ENCODE measurements around the gene DNM3.
A peak's percentile ranks its signal among the peaks of the same experiment; 100 is the strongest.

The DNM3 gene

DNA sequence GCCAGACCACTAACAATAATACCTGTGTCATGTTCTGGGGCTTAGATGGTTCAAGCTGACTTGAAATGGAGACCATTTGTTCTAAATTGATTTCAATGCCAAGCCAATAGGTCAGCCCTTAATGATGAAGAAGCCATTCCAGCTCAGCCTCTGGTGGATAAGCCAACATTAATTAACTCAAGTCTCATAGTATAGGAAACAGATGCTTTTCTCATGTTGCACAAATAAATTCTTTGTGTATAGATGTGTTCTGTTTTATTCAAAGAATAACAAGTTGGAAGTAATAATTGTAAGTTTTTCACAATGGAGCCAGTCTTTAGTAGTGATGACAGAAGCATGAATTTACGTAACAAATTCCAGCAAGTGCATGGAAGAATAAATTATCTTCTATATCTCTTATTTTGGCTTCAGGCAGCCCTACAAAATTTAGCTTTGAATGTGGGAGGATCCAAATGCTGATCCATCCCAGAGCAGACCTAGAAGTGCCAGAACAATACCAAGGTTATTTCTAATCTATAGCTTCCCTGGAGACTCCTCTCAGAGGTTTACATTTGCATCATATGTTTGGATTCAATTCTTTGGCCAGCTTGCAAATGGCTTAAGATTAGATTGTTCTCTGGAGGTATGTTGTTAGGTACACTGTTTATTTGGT, 536.9 kb downstream of the DNM3 start:
- H3K27ac ChIP-seq (ENCODE audit: low read length) = no peak overlapping the region
- H3K4me2 ChIP-seq (ENCODE audit: low read depth, low read length) = no peak overlapping the region
- no peaks in the 10 kb centered on the region for H3K9me2 ChIP-seq (replicated peaks; ENCODE audit: insufficient read depth, low read length)
- H3K4me1 ChIP-seq (ENCODE audit: low read length) = peaks cover 10% of the 10 kb centered on the region
- H3F3A ChIP-seq (ENCODE audit: insufficient read depth, low read length) = 0 out of 2 replicates have a peak, but pooled peaks cover 4% of the 10 kb centered on the region
- TF ChIP-seq EZH2 (optimal IDR thresholded peaks at IDR 0.05; ENCODE audit: low read depth, low read length) (no peak), EZH2phosphoT487 (IDR thresholded peaks at IDR 0.05; ENCODE audit: low read length) (no peak)
- TF ChIP-seq, protein P1, sequence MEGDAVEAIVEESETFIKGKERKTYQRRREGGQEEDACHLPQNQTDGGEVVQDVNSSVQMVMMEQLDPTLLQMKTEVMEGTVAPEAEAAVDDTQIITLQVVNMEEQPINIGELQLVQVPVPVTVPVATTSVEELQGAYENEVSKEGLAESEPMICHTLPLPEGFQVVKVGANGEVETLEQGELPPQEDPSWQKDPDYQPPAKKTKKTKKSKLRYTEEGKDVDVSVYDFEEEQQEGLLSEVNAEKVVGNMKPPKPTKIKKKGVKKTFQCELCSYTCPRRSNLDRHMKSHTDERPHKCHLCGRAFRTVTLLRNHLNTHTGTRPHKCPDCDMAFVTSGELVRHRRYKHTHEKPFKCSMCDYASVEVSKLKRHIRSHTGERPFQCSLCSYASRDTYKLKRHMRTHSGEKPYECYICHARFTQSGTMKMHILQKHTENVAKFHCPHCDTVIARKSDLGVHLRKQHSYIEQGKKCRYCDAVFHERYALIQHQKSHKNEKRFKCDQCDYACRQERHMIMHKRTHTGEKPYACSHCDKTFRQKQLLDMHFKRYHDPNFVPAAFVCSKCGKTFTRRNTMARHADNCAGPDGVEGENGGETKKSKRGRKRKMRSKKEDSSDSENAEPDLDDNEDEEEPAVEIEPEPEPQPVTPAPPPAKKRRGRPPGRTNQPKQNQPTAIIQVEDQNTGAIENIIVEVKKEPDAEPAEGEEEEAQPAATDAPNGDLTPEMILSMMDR (IDR thresholded peaks at IDR 0.05; ENCODE audit: low read length) = no peak
- no peaks in the 10 kb centered on the region for H3K36me3 ChIP-seq (replicated peaks; ENCODE audit: insufficient read depth, low read length)
- no peak overlapping the region for H2AFZ ChIP-seq (ENCODE audit: low read length)
- no peak for DNase-seq
- H3K79me2 ChIP-seq (ENCODE audit: low read length) = no peaks in the 10 kb centered on the region
- H3K4me3 ChIP-seq (ENCODE audit: low read length) = no peak overlapping the region
- no peaks in the 10 kb centered on the region for H3K9me3 ChIP-seq (replicated peaks; ENCODE audit: insufficient read depth, low read length)
- H4K20me1 ChIP-seq (ENCODE audit: insufficient read depth, low read length) = no peaks in the 10 kb centered on the region
- no peak overlapping the region for H3K9ac ChIP-seq (ENCODE audit: low read length)
- H3K27me3 ChIP-seq (replicated peaks; ENCODE audit: insufficient read depth, low read length) = peaks cover 6% of the 10 kb centered on the region

DNA sequence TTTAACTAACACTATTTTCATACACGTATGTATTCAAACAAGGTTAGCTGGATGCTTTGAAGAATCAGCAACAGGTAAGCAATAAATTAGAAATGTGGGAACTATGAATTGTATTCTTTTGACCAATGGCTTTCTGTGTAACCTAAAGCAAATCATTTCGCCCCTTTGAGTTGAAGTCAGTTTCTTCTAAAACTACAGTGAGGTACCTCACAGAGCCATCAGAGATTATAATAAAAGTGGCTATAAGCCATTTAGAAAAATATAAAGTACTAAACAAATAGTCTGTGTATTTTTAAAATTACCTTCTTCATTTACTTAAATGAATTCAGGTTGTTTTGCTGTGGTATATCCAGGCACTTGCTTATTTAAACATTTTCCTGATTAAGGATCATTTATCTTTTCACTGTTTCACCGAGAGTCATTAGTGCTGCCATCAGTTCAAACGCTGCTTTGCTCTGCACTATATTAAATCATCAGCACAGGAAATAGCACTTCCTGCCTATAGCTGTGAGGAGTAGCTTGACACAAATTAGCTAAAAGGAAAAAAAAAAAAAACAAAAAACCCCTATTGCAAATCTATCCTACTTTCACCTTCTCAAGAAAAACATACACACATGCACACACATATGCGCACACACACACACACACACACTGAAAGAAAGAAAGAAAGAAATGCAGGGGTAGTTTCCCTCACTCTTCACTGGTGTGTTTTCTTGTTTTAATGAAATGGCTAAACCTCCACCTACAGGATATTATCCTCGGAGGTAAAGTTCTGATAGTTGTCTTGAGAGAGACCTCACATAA, 539.3 kb downstream of the DNM3 start:
- no peak overlapping the region for H3K27ac ChIP-seq (ENCODE audit: low read length)
- no peak overlapping the region for H2AFZ ChIP-seq (ENCODE audit: low read length)
- H3K79me2 ChIP-seq (ENCODE audit: low read length) = no peaks in the 10 kb centered on the region
- peak; percentile 69 for DNase-seq
- no peaks in the 10 kb centered on the region for H4K20me1 ChIP-seq (ENCODE audit: insufficient read depth, low read length)
- H3K9ac ChIP-seq (ENCODE audit: low read length) = no peak overlapping the region
- no peaks in the 10 kb centered on the region for H3K36me3 ChIP-seq (replicated peaks; ENCODE audit: insufficient read depth, low read length)
- H3K4me3 ChIP-seq (ENCODE audit: low read length) = no peak overlapping the region
- peaks cover 10% of the 10 kb centered on the region for H3K4me1 ChIP-seq (ENCODE audit: low read length)
- 0 out of 2 replicates have a peak, but pooled peaks cover 4% of the 10 kb centered on the region for H3F3A ChIP-seq (ENCODE audit: insufficient read depth, low read length)
- no peaks in the 10 kb centered on the region for H3K9me3 ChIP-seq (replicated peaks; ENCODE audit: insufficient read depth, low read length)
- H3K4me2 ChIP-seq (ENCODE audit: low read depth, low read length) = peak overlapping the region; percentile 4
- H3K27me3 ChIP-seq (replicated peaks; ENCODE audit: insufficient read depth, low read length) = peaks cover 20% of the 10 kb centered on the region
- TF ChIP-seq, protein P1 (IDR thresholded peaks at IDR 0.05; ENCODE audit: low read length) = no peak
- no peak for TF ChIP-seq EZH2phosphoT487 (IDR thresholded peaks at IDR 0.05; ENCODE audit: low read length)
- TF ChIP-seq EZH2 (optimal IDR thresholded peaks at IDR 0.05; ENCODE audit: low read depth, low read length) = no peak
- no peaks in the 10 kb centered on the region for H3K9me2 ChIP-seq (replicated peaks; ENCODE audit: insufficient read depth, low read length)

DNA sequence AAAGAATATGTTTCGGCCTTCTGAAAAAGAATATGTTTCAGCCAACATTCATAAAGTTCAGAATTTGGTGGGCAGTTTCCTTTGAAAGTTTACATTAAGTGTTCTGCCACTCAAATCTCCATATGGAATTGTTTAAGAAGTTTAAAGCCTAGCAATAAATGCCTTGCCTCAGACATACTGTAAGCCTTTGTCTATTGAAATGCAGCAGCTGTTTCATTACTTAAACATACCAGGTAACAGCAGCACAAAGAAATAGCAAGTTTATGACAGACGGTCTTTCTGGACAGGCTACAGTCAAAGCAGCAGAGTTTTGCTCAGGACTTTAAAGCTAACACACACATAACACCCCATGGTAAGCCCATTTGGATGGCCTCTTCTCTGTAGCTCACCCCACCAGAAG, 540.6 kb downstream of the DNM3 start:
- Histone ChIP-seq H3K9ac (ENCODE audit: low read length) (no peak overlapping the region), H3K9me2 (replicated peaks; ENCODE audit: insufficient read depth, low read length) (no peaks in the 10 kb centered on the region), H3K4me3 (ENCODE audit: low read length) (no peak overlapping the region), H3K9me3 (replicated peaks; ENCODE audit: insufficient read depth, low read length) (no peaks in the 10 kb centered on the region), H2AFZ (ENCODE audit: low read length) (no peak overlapping the region), H3F3A (ENCODE audit: insufficient read depth, low read length) (0 out of 2 replicates have a peak, but pooled peaks cover 4% of the 10 kb centered on the region), H3K36me3 (replicated peaks; ENCODE audit: insufficient read depth, low read length) (no peaks in the 10 kb centered on the region), H4K20me1 (ENCODE audit: insufficient read depth, low read length) (no peaks in the 10 kb centered on the region), H3K4me1 (ENCODE audit: low read length) (peaks cover 10% of the 10 kb centered on the region), H3K4me2 (ENCODE audit: low read depth, low read length) (no peak overlapping the region), H3K27me3 (replicated peaks; ENCODE audit: insufficient read depth, low read length) (peaks cover 20% of the 10 kb centered on the region), H3K27ac (ENCODE audit: low read length) (no peak overlapping the region), H3K79me2 (ENCODE audit: low read length) (no peaks in the 10 kb centered on the region)
- TF ChIP-seq EZH2 (optimal IDR thresholded peaks at IDR 0.05; ENCODE audit: low read depth, low read length) (no peak), EZH2phosphoT487 (IDR thresholded peaks at IDR 0.05; ENCODE audit: low read length) (no peak)
- TF ChIP-seq, protein P1 (IDR thresholded peaks at IDR 0.05; ENCODE audit: low read length) = no peak
- no peak for DNase-seq
